Mammary microvascular endothelial cell (primary cell): ENCODE measurements around the gene PTPRA. TPM values are rescaled to one million over a fixed set of nuclear protein-coding genes. Genes with fewer than 3 reads are reported as not detected.

Experiments
- total RNA-seq: library from RNA; depleted of rRNA; stranded (reverse); fragments of >200 nt; gene quantifications from 2 replicates; pipeline ENCODE4 v1.2.3, GENCODE V29; 2015

Gene PTPRA
- 38.1 and 44.7 TPM in 2 replicates for total RNA-seq

GRCh38 chr20:2873010-2873746 is at the start of gene PTPRA:
Gene PTPRA, plus strand, starts transcription at chr20:2873481. Its CDS starts 90,797 bp downstream, at chr20:2964278.

GRCh38 chr20:2840138-2840966 is 32.9 kb upstream of the PTPRA start, which contains the start of the genes PCED1A and VPS16:
Gene PCED1A, minus strand, starts transcription at chr20:2840655. Its CDS starts 743 bp downstream, at chr20:2839912.
Gene VPS16, plus strand, starts transcription at chr20:2840745. Its CDS starts 30 bp downstream, at chr20:2840775.

GRCh38 chr20:3043322-3043721 is 170.0 kb downstream of the PTPRA start, which contains the start of gene GNRH2:
Gene GNRH2, plus strand, starts transcription at chr20:3043622. Its CDS starts 793 bp downstream, at chr20:3044415.

GRCh38 chr20:3045816-3046676 is 172.8 kb downstream of the PTPRA start, which contains the start of gene MRPS26:
Gene MRPS26, plus strand, starts transcription at chr20:3046052. Its CDS starts 17 bp downstream, at chr20:3046069.

GRCh38 chr20:3071610-3072529 is 198.6 kb downstream of the PTPRA start, which contains the start of gene OXT:
Gene OXT, plus strand, starts transcription at chr20:3071620. Its CDS starts 36 bp downstream, at chr20:3071656.

GRCh38 chr20:3084283-3084985 is 211.2 kb downstream of the PTPRA start, which contains the start of gene AVP:
Gene AVP, minus strand, starts transcription at chr20:3084724. Its CDS starts 50 bp downstream, at chr20:3084674.

Other genes with a start within 250 kb of the PTPRA start
- gene NOP56, start 220.8 kb upstream of the PTPRA start, total RNA-seq: 125 and 140 TPM in 2 replicates
- gene IDH3B, start 209.3 kb upstream of the PTPRA start, total RNA-seq: 109 and 114 TPM in 2 replicates
- gene EBF4, start 180.7 kb upstream of the PTPRA start, total RNA-seq: 0.20 TPM in 1 of 2 replicates, not detected in the other
- 0.20 TPM in 1 of 2 replicates, not detected in the other for gene CPXM1, start 72.9 kb upstream of the PTPRA start, total RNA-seq
- gene C20orf141, start 58.5 kb upstream of the PTPRA start, total RNA-seq: not detected in 2 replicates
- not detected in 2 replicates for gene TMEM239, start 57.1 kb upstream of the PTPRA start, total RNA-seq
- gene PCED1A, start 32.8 kb upstream of the PTPRA start, total RNA-seq: 11.4 and 12.9 TPM in 2 replicates
- 28.9 and 33.0 TPM in 2 replicates for gene VPS16, start 32.7 kb upstream of the PTPRA start, total RNA-seq
- gene GNRH2, start 170.1 kb downstream of the PTPRA start, total RNA-seq: not detected in 2 replicates
- 59.2 and 66.6 TPM in 2 replicates for gene MRPS26, start 172.6 kb downstream of the PTPRA start, total RNA-seq
- gene OXT, start 198.1 kb downstream of the PTPRA start, total RNA-seq: not detected in 2 replicates
- not detected in 2 replicates for gene AVP, start 211.2 kb downstream of the PTPRA start, total RNA-seq